RWPE1 (cell line): ENCODE measurements around the gene CLTA.
"Not testable (repeated sequence)": the region's sequence is repeated elsewhere in the genome, so short reads cannot be mapped to it uniquely, and the experiment has no call there.

Experiments
- CTCF ChIA-PET: fragments of 350-600 bp; sonication (Branson Sonifier 250); formaldehyde crosslinking; extraction: SDS; loops from one replicate; lab custom pipeline; 2021; lab: Yijun Ruan, JAX
- POLR2A ChIA-PET: fragments of 400-600 bp; formaldehyde crosslinking; extraction: SDS; loops from one replicate; lab custom pipeline; 2020; ENCODE audit warnings: antibody characterized with exemption; ENCODE audit not compliant: low non-redundant PET; lab: Yijun Ruan, JAX
- DNase-seq: peaks from one replicate; pipeline ENCODE4 v3.0.0; 2012; ENCODE audit warnings: low spot score
- H3K27ac ChIP-seq: fragments of 450-650 bp; 2 replicates; pipeline ENCODE4 v1.5.1; 2017
- CTCF ChIP-seq: fragments of 450-650 bp; conservative IDR thresholded peaks from 2 replicates; pipeline ENCODE4 v1.5.1; 2017; ENCODE audit warnings: low read depth, mild to moderate bottlenecking

Gene CLTA

GRCh38 chr9:36217256-36217968 is 26.7 kb downstream of the CLTA start:
- TF ChIP-seq CTCF, result no peak
- DNase-seq, result no peak
- ChIA-PET POLR2A (no interaction called here), CTCF (interaction anchor here (0.6 kb wide), 1 partner anchor 24 kb away, joined by 3 read pairs; no protein-coding TSS in a partner anchor)
- H3K27ac ChIP-seq, result no peak overlapping the region

- ChIA-PET CTCF (interaction anchor here (0.7 kb wide), 1 partner anchor 191 kb away, joined by 3 read pairs; no protein-coding TSS in a partner anchor), POLR2A (no interaction called here)
- H3K27ac ChIP-seq, result 0 out of 2 replicates have a peak overlapping the region, but pooled peaks have one; percentile 9
- no peak for DNase-seq
- TF ChIP-seq CTCF, result no peak
Measured at GRCh38 chr9:36218011-36218410, 27.3 kb downstream of the CLTA start.

GRCh38 chr9:36218411-36218901 is 27.7 kb downstream of the CLTA start:
- no peak overlapping the region for H3K27ac ChIP-seq
- no peak for TF ChIP-seq CTCF
- ChIA-PET CTCF (interaction anchor here (0.7 kb wide), 1 partner anchor 191 kb away, joined by 3 read pairs; no protein-coding TSS in a partner anchor), POLR2A (no interaction called here)
- no peak for DNase-seq

- ChIA-PET CTCF (no interaction called here), POLR2A (no interaction called here)
- TF ChIP-seq CTCF, result no peak
- no peak for DNase-seq
- no peak overlapping the region for H3K27ac ChIP-seq
Measured at GRCh38 chr9:36221667-36222066, 30.9 kb downstream of the CLTA start.

- ChIA-PET CTCF (no interaction called here), POLR2A (no interaction called here)
- H3K27ac ChIP-seq, result no peak overlapping the region
- TF ChIP-seq CTCF, result no peak
- no peak for DNase-seq
Measured at GRCh38 chr9:36222449-36222848, 31.7 kb downstream of the CLTA start.

GRCh38 chr9:36237230-36237629 is 46.5 kb downstream of the CLTA start:
- ChIA-PET CTCF (interaction anchor here (0.6 kb wide), 1 partner anchor 72 kb away, joined by 4 read pairs; no protein-coding TSS in a partner anchor), POLR2A (no interaction called here)
- no peak for TF ChIP-seq CTCF
- DNase-seq, result no peak
- no peak overlapping the region for H3K27ac ChIP-seq

- POLR2A ChIA-PET, result not testable (repeated sequence)
- CTCF ChIA-PET, result interaction anchor here (0.6 kb wide), 1 partner anchor 9 kb away, joined by 3 read pairs; no protein-coding TSS in a partner anchor
Measured at GRCh38 chr9:36239205-36239604, 48.5 kb downstream of the CLTA start.

GRCh38 chr9:36239675-36240074 is 49.0 kb downstream of the CLTA start:
- H3K27ac ChIP-seq, DNase-seq: not testable (repeated sequence)
- CTCF ChIA-PET, result interaction anchor here (0.6 kb wide), 1 partner anchor 9 kb away, joined by 3 read pairs; no protein-coding TSS in a partner anchor
- POLR2A ChIA-PET, result interaction anchor here (0.6 kb wide), 1 partner anchor 10 kb away, joined by 3 read pairs; no protein-coding TSS in a partner anchor

More at GRCh38 chr9:36239205-36239604, 48.5 kb downstream of the CLTA start:
- H3K27ac ChIP-seq, DNase-seq: not testable (repeated sequence)
